Vagina (tissue), 2 donors: ENCODE results near the gene TECPR1. TPM values are rescaled to one million over a fixed set of nuclear protein-coding genes. Genes with fewer than 3 reads are reported as not detected.

Experiments
- DNase-seq, 2 donors: peaks; one replicate each; pipeline ENCODE4 v3.0.0-alpha.2; 2017; ENCODE audit errors: extremely low spot score in 2 of 2
- H3K27ac ChIP-seq: fragments of 200-600 bp; sonication (generic); one replicate; pipeline ENCODE4 v1.5.1; 2019
- H3K27me3 ChIP-seq: fragments of 200-600 bp; sonication (generic); one replicate; pipeline ENCODE4 v1.5.1; 2019
- H3K36me3 ChIP-seq, 2 donors: fragments of 200-600 bp; sonication (generic); one replicate each; pipeline ENCODE4 v1.5.1; 2017 to 2019
- H3K4me1 ChIP-seq: fragments of 200-600 bp; sonication (generic); one replicate; pipeline ENCODE4 v1.5.1; 2019
- H3K4me3 ChIP-seq, 2 donors: fragments of 200-600 bp; sonication (generic); 1 replicate in 1 of 2; 2 replicates in 1 of 2; pipeline ENCODE4 v1.5.1; 2016 to 2019
- H3K9me3 ChIP-seq: fragments of 200-600 bp; sonication (generic); one replicate; pipeline ENCODE4 v1.5.1; 2019
- CTCF ChIP-seq, 3 experiments: fragments of 450-650 bp in 2 of 3; fragments of 200-600 bp in 1 of 3; sonication (generic) in 1 of 3; IDR thresholded peaks; one replicate each; pipeline ENCODE4 v1.5.1; 2017 to 2019; ENCODE audit warnings: antibody characterized with exemption in 3 of 3, mild to moderate bottlenecking in 2 of 3, moderate library complexity in 2 of 3
- POLR2A ChIP-seq, 2 donors: fragments of 450-650 bp; IDR thresholded peaks; one replicate each; pipeline ENCODE4 v1.6.1; 2017; ENCODE audit warnings: antibody characterized with exemption in 2 of 2, mild to moderate bottlenecking in 2 of 2, moderate library complexity in 2 of 2
- POLR2AphosphoS5 ChIP-seq, 2 donors: sonication (generic); formaldehyde crosslinking; IDR thresholded peaks; one replicate each; pipeline ENCODE4 v1.9.0; 2017; ENCODE audit warnings: antibody characterized with exemption in 2 of 2, mild to moderate bottlenecking in 2 of 2, low read depth in 1 of 2; ENCODE audit not compliant: insufficient read depth in 1 of 2
- intact Hi-C: fragments of 100-400 bp; cut with DNase I; formaldehyde crosslinking; loops from one replicate; pipeline ENCODE4 v1.15.1; 2023
- total RNA-seq: library from RNA; depleted of rRNA; stranded (reverse); fragments of >200 nt; gene quantifications from one replicate; pipeline ENCODE4 v1.2.3, GENCODE V29; 2016

Gene TECPR1
- total RNA-seq, 1 donor from 2014 or later: 19.6 TPM

- Histone ChIP-seq H3K4me3 (peak within 1 kb of the TSS; percentile 99), H3K9me3 (no peaks in the 10 kb centered on the region), H3K4me1 (peaks cover 49% of the 10 kb centered on the region), H3K36me3 (no peaks in the 10 kb centered on the region), H3K27ac (peak within 1 kb of the TSS; percentile 99), H3K27me3 (no peaks in the 10 kb centered on the region)
- no peak for DNase-seq
- TF ChIP-seq CTCF (IDR thresholded peaks at IDR 0.05) (no peak), POLR2A (IDR thresholded peaks at IDR 0.05) (peak in 1 of 2 donors; percentile 65), POLR2AphosphoS5 (IDR thresholded peaks at IDR 0.05; ENCODE audit: insufficient read depth in 1 of 2, low read depth in 1 of 2) (peak in 1 of 2 donors; percentile 89)
- intact Hi-C loops: no loop called here
Measured at GRCh38 chr7:98280791-98281756, 29.0 kb upstream of the TECPR1 start, which contains the start of gene BRI3. Gene BRI3 (plus strand): TSS chr7:98281686. CDS start chr7:98281796, 110 bp downstream.

GRCh38 chr7:98280296-98280695 lies 28.3 kb upstream of the TECPR1 start:
- no peak for DNase-seq
- H3K9me3 ChIP-seq: no peaks in the 10 kb centered on the region
- H3K4me1 ChIP-seq: peaks cover 41% of the 10 kb centered on the region
- intact Hi-C loops: no loop called here
- TF ChIP-seq POLR2A (IDR thresholded peaks at IDR 0.05) (no peak), CTCF (IDR thresholded peaks at IDR 0.05) (no peak), POLR2AphosphoS5 (IDR thresholded peaks at IDR 0.05; ENCODE audit: insufficient read depth in 1 of 2, low read depth in 1 of 2) (no peak)
- peak overlapping the region; percentile 99 for H3K4me3 ChIP-seq
- no peaks in the 10 kb centered on the region for H3K27me3 ChIP-seq
- H3K36me3 ChIP-seq: no peaks in the 10 kb centered on the region
- peak overlapping the region; percentile 91 for H3K27ac ChIP-seq

- H3K27ac ChIP-seq: no peak overlapping the region
- H3K4me1 ChIP-seq: peaks cover 28% of the 10 kb centered on the region
- DNase-seq: no peak
- TF ChIP-seq POLR2A (IDR thresholded peaks at IDR 0.05): no peak
- no peak for TF ChIP-seq POLR2AphosphoS5 (IDR thresholded peaks at IDR 0.05; ENCODE audit: insufficient read depth in 1 of 2, low read depth in 1 of 2)
- no peak for TF ChIP-seq CTCF (IDR thresholded peaks at IDR 0.05)
- no peaks in the 10 kb centered on the region for H3K27me3 ChIP-seq
- intact Hi-C loops: no loop called here
- H3K4me3 ChIP-seq: no peak overlapping the region
- H3K36me3 ChIP-seq: no peaks in the 10 kb centered on the region
- no peaks in the 10 kb centered on the region for H3K9me3 ChIP-seq
Measured at GRCh38 chr7:98278936-98279335, 26.9 kb upstream of the TECPR1 start.

GRCh38 chr7:98278408-98278807 lies 26.4 kb upstream of the TECPR1 start:
- no peak overlapping the region for H3K27ac ChIP-seq
- DNase-seq: no peak
- H3K9me3 ChIP-seq: no peaks in the 10 kb centered on the region
- H3K4me3 ChIP-seq: no peak overlapping the region
- no peaks in the 10 kb centered on the region for H3K36me3 ChIP-seq
- no peak for TF ChIP-seq CTCF (IDR thresholded peaks at IDR 0.05)
- TF ChIP-seq POLR2A (IDR thresholded peaks at IDR 0.05): no peak
- no peak for TF ChIP-seq POLR2AphosphoS5 (IDR thresholded peaks at IDR 0.05; ENCODE audit: insufficient read depth in 1 of 2, low read depth in 1 of 2)
- no peaks in the 10 kb centered on the region for H3K27me3 ChIP-seq
- intact Hi-C loops: no loop called here
- H3K4me1 ChIP-seq: peaks cover 22% of the 10 kb centered on the region
